OCI-LY7 (cell line): ENCODE data around the gene DDA1. TPM values are rescaled to one million over a fixed set of nuclear protein-coding genes. Genes with fewer than 3 reads are reported as not detected.

ENCODE experiments used
- BruUV-seq: library from RNA; stranded (reverse); fragments of 400-500 nt; replicated peaks from 2 replicates; lab custom pipeline; 2021; lab: Mats Ljungman, UMichigan
- CTCF ChIA-PET: fragments of 300-600 bp; sonication (Branson Sonifier 250); formaldehyde crosslinking; loops from one replicate; lab custom pipeline; 2022; ENCODE audit warnings: antibody characterized with exemption; ENCODE audit not compliant: unreplicated experiment; lab: Charles Lee
- POLR2A ChIA-PET: fragments of 300-600 bp; sonication (Branson Sonifier 250); formaldehyde crosslinking; loops from one replicate; lab custom pipeline; 2022; ENCODE audit warnings: antibody characterized with exemption; lab: Charles Lee
- DNase-seq: peaks from one replicate; pipeline ENCODE4 v3.0.0-alpha.2; 2015; ENCODE audit warnings: low spot score
- H2AFZ ChIP-seq: fragments of 200-600 bp; sonication (generic), shearing (Covaris generic); 2 replicates; pipeline ENCODE4 v1.6.1; 2014; ENCODE audit warnings: mild to moderate bottlenecking, antibody characterized with exemption, low read length, moderate library complexity
- H3K27ac ChIP-seq: fragments of 200-600 bp; sonication (generic); 2 replicates; pipeline ENCODE4 v1.5.1; 2014; ENCODE audit warnings: mixed run types, low read depth, mild to moderate bottlenecking, moderate library complexity, low read length, inconsistent platforms; ENCODE audit not compliant: poor library complexity, severe bottlenecking
- H3K36me3 ChIP-seq: fragments of 200-600 bp; sonication (generic); 2 replicates; pipeline ENCODE4 v1.6.1; 2014; ENCODE audit warnings: mild to moderate bottlenecking, antibody characterized with exemption, low read length, moderate library complexity, mixed read lengths; ENCODE audit not compliant: insufficient read depth
- H3K4me1 ChIP-seq: fragments of 200-600 bp; sonication (generic); 2 replicates; pipeline ENCODE4 v1.5.1; 2014; ENCODE audit warnings: mild to moderate bottlenecking, low read length; ENCODE audit not compliant: insufficient read depth, poor library complexity, severe bottlenecking
- H3K4me2 ChIP-seq: fragments of 200-600 bp; sonication (generic); 2 replicates; pipeline ENCODE4 v1.6.1; 2014; ENCODE audit warnings: mild to moderate bottlenecking, low read length
- H3K4me3 ChIP-seq: fragments of 200-600 bp; sonication (generic); 2 replicates; pipeline ENCODE4 v1.5.1; 2014; ENCODE audit warnings: mild to moderate bottlenecking, low read depth, low read length; ENCODE audit not compliant: poor library complexity, severe bottlenecking
- H3K79me2 ChIP-seq: fragments of 200-600 bp; sonication (generic); 2 replicates; pipeline ENCODE4 v1.6.1; 2016; ENCODE audit warnings: low read depth, mild to moderate bottlenecking, low read length, moderate library complexity, mixed read lengths; ENCODE audit not compliant: insufficient read depth
- H3K9me2 ChIP-seq: fragments of 200-600 bp; sonication (generic); 2 replicates; pipeline ENCODE4 v1.6.1; 2016; ENCODE audit warnings: mild to moderate bottlenecking, low read length, mixed read lengths; ENCODE audit not compliant: insufficient read depth
- H3K9me3 ChIP-seq: fragments of 200-600 bp; sonication (generic); 2 replicates; pipeline ENCODE4 v1.6.1; 2014; ENCODE audit warnings: mild to moderate bottlenecking, mixed run types, low read length, mixed read lengths
- H4K20me1 ChIP-seq: fragments of 200-600 bp; sonication (generic); 2 replicates; pipeline ENCODE4 v1.6.1; 2014; ENCODE audit warnings: mild to moderate bottlenecking, antibody characterized with exemption, low read length, moderate library complexity, mixed read lengths; ENCODE audit not compliant: insufficient read depth
- EZH2phosphoT487 ChIP-seq: fragments of 200-600 bp; sonication (generic); IDR thresholded peaks from 2 replicates; pipeline ENCODE4 v1.6.1; 2018; ENCODE audit warnings: low read depth, borderline replicate concordance, mild to moderate bottlenecking, mixed run types, antibody characterized with exemption, low read length, moderate library complexity, mixed read lengths
- intact Hi-C: fragments of 100-400 bp; cut with micrococcal nuclease; formaldehyde crosslinking; loops from one replicate; pipeline ENCODE4 v1.10.0; 2022; ENCODE audit not compliant: unreplicated experiment
- total RNA-seq, 2 experiments: library from RNA; depleted of rRNA in 1 of 2; stranded (reverse); fragments of >200 nt in 1 of 2; shearing (Covaris generic) in 1 of 2; gene quantifications; 2 replicates each; pipeline ENCODE4 v1.2.3, GENCODE V29; 2014 to 2022
- TF ChIP-seq, protein P1 (sequence below): fragments of 200-600 bp; sonication (generic); conservative IDR thresholded peaks from 2 replicates; pipeline ENCODE4 v1.5.1; 2014; ENCODE audit warnings: mild to moderate bottlenecking, antibody characterized with exemption, low read length, moderate library complexity, mixed read lengths

The DDA1 gene
- total RNA-seq, 2 experiments from 2014 or later: 36.6 to 48.8 TPM

DNA sequence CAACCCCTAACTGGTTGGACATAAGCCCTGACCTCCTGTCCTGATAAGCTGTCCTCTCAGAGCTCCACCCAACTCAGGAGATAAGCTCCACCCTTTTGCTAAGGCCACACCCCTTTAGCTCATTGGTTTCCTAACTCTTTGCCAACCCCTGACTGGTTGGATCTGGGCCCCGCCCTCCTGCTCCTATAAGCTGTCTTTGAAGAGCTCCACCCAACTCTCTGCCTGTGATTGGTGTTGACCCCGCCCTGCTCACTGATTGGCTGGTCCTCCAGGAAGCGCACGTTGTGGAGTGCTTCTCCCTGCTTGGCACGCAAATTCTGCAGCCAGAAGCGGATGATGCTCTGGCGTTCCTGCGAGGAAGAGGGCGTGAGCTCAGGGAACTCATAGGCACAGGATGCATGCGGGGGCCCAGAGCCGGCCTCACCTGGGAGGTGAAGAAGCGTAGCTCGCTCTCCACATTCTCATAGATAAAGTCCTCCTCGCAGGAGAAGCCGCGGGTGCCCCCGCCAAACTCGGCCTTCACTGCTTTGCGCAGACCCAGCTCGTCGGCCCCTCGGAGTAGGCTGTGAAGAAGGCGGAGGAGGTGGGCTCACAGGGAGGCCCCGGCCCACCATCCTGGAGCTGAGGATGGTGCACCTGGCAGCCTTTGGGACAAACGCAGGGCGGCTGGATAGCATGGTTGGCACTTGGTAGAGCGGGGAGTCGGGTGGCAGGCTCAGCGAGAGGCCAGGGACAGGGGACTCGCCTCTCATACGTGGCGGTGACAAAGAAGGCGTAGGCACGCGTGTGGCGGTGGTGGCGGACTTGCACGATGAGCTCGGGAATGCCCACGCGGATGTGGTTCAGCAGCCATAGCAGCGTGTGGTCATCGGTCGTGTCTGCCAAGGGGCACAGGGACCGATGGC lies 23.6 kb downstream of the DDA1 start:
- DNase-seq: peak; percentile 96
- CTCF ChIA-PET: interaction anchor here (0.6 to 2.0 kb wide), 6 partner anchors 8 to 109 kb away, joined by 3 to 8 read pairs (median 4); partner anchors contain the start of gene DDA1
- no TSS peak for BruUV-seq
- peak overlapping the region; percentile 38 for H3K4me2 ChIP-seq
- H3K36me3 ChIP-seq: no peaks in the 10 kb centered on the region
- H3K4me3 ChIP-seq: peak overlapping the region; percentile 34
- POLR2A ChIA-PET: interaction anchor here (0.5 to 2.4 kb wide), 6 partner anchors 12 to 208 kb away, joined by 3 to 15 read pairs (median 4); partner anchors contain the start of genes DDA1 and MRPL34
- H3K4me1 ChIP-seq: peaks cover 31% of the 10 kb centered on the region
- no peak for TF ChIP-seq EZH2phosphoT487
- TF ChIP-seq, protein P1, sequence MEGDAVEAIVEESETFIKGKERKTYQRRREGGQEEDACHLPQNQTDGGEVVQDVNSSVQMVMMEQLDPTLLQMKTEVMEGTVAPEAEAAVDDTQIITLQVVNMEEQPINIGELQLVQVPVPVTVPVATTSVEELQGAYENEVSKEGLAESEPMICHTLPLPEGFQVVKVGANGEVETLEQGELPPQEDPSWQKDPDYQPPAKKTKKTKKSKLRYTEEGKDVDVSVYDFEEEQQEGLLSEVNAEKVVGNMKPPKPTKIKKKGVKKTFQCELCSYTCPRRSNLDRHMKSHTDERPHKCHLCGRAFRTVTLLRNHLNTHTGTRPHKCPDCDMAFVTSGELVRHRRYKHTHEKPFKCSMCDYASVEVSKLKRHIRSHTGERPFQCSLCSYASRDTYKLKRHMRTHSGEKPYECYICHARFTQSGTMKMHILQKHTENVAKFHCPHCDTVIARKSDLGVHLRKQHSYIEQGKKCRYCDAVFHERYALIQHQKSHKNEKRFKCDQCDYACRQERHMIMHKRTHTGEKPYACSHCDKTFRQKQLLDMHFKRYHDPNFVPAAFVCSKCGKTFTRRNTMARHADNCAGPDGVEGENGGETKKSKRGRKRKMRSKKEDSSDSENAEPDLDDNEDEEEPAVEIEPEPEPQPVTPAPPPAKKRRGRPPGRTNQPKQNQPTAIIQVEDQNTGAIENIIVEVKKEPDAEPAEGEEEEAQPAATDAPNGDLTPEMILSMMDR: no peak
- H3K79me2 ChIP-seq: peaks cover under 1% of the 10 kb centered on the region; the same call in 1 of the 2 replicates
- intact Hi-C loops: no loop called here
- H3K9me2 ChIP-seq: no peaks in the 10 kb centered on the region
- no peak overlapping the region for H2AFZ ChIP-seq
- H3K9me3 ChIP-seq: no peaks in the 10 kb centered on the region
- no peak overlapping the region for H3K27ac ChIP-seq
- no peaks in the 10 kb centered on the region for H4K20me1 ChIP-seq

DNA sequence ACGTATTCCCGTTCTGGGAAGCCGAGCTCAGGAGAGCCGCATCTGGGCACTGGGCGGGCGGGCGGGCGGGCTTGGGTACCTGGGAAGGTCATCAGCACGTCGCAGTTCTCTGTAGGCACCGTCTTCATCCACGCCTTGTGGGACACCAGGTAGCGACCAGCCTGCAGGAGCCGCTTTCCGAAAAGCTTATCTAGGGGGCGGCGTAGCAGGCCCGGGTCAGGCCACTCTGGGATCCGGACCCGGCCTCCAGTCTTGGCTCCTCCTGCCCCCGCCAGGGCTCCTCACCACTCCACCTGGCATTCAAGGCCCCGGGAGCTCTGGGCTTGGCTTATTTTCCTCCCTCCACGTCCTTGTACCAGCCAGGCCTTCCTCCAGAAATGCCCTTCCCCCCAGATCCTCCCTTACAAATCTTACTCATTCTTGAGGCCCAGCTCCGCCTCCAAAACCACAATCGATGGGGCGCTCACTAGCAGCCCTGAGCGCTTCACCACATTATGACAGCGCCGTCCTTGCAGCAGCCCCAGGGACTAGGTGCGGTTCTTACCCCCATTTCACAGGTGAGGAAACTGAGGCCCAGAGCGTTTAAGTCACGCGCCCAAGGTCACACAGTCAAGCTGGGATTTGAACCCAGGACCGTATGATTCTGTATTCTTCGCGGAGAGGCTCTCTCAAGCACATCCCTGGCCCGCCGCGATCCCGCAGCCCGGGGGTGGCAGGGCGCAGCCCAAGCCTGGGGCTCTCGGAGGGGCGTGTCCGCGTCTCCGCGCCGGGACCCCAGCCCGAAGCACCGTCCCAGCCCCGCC lies 24.4 kb downstream of the DDA1 start:
- peaks cover 32% of the 10 kb centered on the region for H3K4me1 ChIP-seq
- intact Hi-C loops: loop anchor here (1.0 kb wide), 1 partner anchor 25 kb away; the partner anchor contains the start of gene DDA1
- TF ChIP-seq, protein P1: 0 out of 2 replicates have a peak, but pooled peaks have one; percentile 27
- no peak for TF ChIP-seq EZH2phosphoT487
- H3K4me3 ChIP-seq: peak overlapping the region; percentile 86
- peak overlapping the region; percentile 75; the same call in 1 of the 2 replicates for H2AFZ ChIP-seq
- H3K27ac ChIP-seq: peak overlapping the region; percentile 38
- no TSS peak for BruUV-seq
- H3K9me3 ChIP-seq: no peaks in the 10 kb centered on the region
- H4K20me1 ChIP-seq: peaks cover 6% of the 10 kb centered on the region; the same call in 1 of the 2 replicates
- ChIA-PET POLR2A (interaction anchor here (0.5 to 2.4 kb wide), 3 partner anchors 9 to 209 kb away, joined by 3 to 15 read pairs (median 4); partner anchors contain the start of gene DDA1), CTCF (interaction anchor here (2.0 kb wide), 1 partner anchor 25 kb away, joined by 8 read pairs; the partner anchor contains the start of gene DDA1)
- peak overlapping the region; percentile 97 for H3K4me2 ChIP-seq
- H3K79me2 ChIP-seq: peaks cover 9% of the 10 kb centered on the region; the same call in 1 of the 2 replicates
- peak; percentile 47 for DNase-seq
- H3K36me3 ChIP-seq: peaks cover 3% of the 10 kb centered on the region; the same call in 1 of the 2 replicates
- H3K9me2 ChIP-seq: no peaks in the 10 kb centered on the region
